ENCODE results near the gene SV2A.
"Not testable (repeated sequence)": the region's sequence is repeated elsewhere in the genome, so short reads cannot be mapped to it uniquely, and the experiment has no call there.

The SV2A gene

GRCh38 chr1:149886121-149886395 is 31.6 kb downstream of the SV2A start:
- not testable (repeated sequence) for DNase-seq

- DNase-seq, result peak; percentile 75
Observed at GRCh38 chr1:149885339-149886120, 32.1 kb downstream of the SV2A start.

DNA sequence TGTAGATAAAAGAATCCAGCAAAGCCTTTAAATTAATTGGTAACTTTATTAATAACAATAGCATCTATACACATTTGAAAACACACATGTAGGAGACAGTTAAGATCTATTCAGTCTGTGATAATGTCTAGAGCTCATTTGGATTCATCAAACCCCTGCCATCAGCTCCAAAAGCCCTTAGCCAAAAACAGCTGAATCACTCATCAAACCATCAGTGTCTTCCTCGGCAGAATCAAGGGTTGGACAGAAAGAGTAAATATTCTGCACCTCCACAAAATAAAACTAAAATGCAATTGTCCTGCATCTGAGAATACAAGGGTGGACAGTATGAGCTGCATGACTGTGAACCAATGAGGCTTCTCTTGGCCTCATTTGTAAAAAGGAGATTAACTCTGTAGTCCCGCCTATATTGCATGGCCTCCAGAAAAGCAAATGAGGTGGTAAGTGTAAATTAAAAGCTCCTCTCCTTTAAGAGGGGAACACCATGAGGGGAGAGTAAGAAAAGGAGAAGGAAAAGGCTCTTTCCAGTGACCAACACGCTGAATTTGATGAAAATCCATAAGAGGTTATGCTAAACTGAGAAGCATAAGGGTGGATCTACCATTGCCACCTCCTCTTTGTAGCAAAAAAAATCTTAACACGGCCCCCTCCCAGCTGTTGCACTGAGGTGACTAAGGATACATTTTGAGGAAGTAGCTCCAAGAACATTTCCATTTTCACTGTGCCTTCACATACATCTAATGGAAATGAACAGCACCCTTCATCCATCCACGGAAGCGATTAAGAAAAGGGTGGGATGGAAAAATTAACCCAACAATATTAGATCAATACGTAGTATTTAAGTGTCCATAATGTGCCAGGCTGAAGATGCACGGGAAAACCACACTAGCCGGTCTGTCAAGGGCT is 33.0 kb downstream of the SV2A start:
- DNase-seq, result peak; percentile 73

- no peak for DNase-seq
Observed at GRCh38 chr1:149883598-149884247, 33.9 kb downstream of the SV2A start.

DNA sequence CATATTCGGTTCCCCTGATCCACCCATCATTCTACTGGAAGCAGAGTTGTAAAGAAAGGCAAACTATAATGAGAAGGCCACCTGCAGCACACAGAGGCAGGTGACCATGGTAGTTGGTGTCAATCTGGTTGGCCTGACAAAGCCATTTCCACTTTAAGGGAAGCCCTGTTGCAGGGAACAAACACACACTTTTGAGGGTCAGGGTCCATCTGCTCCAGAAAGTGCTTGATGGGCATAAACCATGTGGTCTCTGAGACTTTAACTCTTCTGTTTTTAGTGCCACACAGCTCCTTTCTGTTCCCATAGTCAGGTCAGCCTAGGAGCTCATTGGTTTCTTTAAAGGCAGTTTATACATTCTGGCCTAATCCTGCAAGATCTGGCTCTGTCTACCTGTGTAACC is 35.8 kb downstream of the SV2A start:
- DNase-seq, result no peak

DNA sequence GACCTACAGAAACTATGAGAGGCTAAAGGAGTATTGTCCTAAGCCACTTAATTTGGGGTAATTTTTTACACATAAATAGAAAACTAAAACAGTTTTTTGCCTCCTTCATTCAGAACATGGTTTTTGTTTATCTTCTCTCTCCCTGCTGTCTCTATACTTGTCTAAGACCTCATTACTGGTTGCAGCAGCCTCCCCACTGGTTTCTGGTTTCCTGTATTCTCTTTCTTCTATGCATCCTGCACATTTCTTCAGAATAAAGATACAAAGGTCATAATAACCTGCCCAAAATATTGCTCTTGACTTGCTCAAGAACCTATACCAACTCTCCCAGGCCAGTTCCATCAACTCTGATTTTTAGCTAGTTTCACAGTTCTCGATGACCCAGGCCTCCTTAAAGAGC is 38.1 kb downstream of the SV2A start:
- no peak for DNase-seq

- no peak for DNase-seq
Observed at GRCh38 chr1:149877211-149877946, 40.3 kb downstream of the SV2A start.

DNA sequence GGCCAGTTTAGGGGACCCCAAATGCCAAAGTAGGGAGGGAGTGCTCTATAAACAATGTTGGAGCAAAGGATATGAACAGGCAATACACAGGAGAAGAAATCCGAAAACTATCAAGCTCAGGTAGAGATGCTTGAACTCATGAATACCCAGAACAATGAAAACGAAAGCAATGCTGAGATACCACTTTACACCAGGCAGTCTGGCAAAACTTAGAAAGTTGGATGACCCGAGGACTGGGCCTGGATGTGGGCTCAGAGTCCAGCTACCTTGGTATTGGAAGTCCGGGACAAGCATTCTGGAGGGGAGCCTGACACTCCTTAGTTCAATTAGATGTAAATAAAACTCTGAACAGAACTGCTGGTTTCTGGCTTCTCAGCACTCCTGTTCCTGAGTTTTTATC is 44.6 kb downstream of the SV2A start:
- DNase-seq, result not testable (repeated sequence)

- not testable (repeated sequence) for DNase-seq
Observed at GRCh38 chr1:149866887-149867286, 50.8 kb downstream of the SV2A start.

DNA sequence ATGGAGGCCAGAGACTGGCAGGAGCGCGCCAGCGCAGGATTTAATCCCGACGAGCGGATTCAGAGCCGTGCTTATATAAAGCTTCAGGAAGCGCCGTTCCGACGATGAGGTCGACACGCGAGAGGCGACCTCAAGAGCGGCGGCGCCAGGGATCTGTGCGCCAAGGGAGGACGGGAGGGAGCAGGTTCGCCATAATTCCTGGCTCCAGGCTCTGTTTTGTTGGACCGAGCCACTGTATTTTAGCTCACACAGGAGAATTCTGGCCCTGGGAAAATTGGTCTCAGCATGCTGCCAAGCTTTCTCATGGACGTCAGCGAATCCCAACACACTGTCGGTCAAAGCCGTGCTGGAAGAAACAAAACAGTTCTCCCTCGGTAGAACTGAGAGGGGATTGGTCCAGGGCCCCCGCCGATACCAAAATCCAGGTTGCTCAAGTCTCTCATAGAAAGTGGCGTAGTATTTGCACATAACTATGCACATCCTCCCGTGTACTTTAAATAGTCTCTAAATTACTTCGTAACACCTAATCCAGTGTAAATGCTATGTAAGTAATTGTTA is 56.1 kb downstream of the SV2A start:
- not testable (repeated sequence) for DNase-seq

GRCh38 chr1:149860684-149861496 is 56.8 kb downstream of the SV2A start:
- DNase-seq, result not testable (repeated sequence)

- not testable (repeated sequence) for DNase-seq
Observed at GRCh38 chr1:149860271-149860670, 57.4 kb downstream of the SV2A start.
